ENCODE measurements around the gene CHFR.
A peak's percentile ranks its signal among the peaks of the same experiment; 100 is the strongest.
"Not testable (repeated sequence)": the region's sequence is repeated elsewhere in the genome, so short reads cannot be mapped to it uniquely, and the experiment has no call there.

Gene CHFR

GRCh38 chr12:132908145-132909029, 21.0 kb upstream of the CHFR start:
- peak; percentile 98 for DNase-seq
- H3K9me3 ChIP-seq: peaks cover 4% of the 10 kb centered on the region
- peak overlapping the region; percentile 63 for H3K4me3 ChIP-seq (ENCODE audit: low read depth, low read length)
- H3K27me3 ChIP-seq: no peaks in the 10 kb centered on the region
- H3K4me1 ChIP-seq: no peaks in the 10 kb centered on the region
- H3K36me3 ChIP-seq: no peaks in the 10 kb centered on the region
- TF ChIP-seq, protein P1, sequence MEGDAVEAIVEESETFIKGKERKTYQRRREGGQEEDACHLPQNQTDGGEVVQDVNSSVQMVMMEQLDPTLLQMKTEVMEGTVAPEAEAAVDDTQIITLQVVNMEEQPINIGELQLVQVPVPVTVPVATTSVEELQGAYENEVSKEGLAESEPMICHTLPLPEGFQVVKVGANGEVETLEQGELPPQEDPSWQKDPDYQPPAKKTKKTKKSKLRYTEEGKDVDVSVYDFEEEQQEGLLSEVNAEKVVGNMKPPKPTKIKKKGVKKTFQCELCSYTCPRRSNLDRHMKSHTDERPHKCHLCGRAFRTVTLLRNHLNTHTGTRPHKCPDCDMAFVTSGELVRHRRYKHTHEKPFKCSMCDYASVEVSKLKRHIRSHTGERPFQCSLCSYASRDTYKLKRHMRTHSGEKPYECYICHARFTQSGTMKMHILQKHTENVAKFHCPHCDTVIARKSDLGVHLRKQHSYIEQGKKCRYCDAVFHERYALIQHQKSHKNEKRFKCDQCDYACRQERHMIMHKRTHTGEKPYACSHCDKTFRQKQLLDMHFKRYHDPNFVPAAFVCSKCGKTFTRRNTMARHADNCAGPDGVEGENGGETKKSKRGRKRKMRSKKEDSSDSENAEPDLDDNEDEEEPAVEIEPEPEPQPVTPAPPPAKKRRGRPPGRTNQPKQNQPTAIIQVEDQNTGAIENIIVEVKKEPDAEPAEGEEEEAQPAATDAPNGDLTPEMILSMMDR (IDR thresholded peaks at IDR 0.05; ENCODE audit: low read depth, low read length): no peak

DNA sequence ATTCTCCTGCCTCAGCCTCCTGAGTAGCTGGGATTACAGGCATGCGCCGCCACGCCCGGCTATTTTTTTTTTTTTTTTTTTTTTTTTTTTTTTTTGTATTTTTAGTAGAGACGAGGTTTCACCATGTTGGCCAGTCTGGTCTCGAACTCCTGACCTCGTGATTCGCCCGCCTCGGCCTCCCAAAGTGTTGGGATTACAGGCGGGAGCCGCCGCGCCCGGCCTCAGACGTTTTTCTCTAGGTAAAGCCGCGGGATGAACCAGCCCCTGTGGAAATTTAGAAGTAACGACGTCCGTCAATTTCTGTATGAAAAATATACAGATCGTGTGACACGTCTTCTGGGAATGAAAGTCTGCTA, 20.4 kb upstream of the CHFR start:
- not testable (repeated sequence) for H3K27me3 ChIP-seq, DNase-seq, H3K9me3 ChIP-seq, H3K4me1 ChIP-seq, H3K36me3 ChIP-seq
- peak overlapping the region; percentile 38 for H3K4me3 ChIP-seq (ENCODE audit: low read depth, low read length)

- Histone ChIP-seq H3K27me3 (no peaks in the 10 kb centered on the region), H3K9me3 (peaks cover 4% of the 10 kb centered on the region), H3K4me3 (ENCODE audit: low read depth, low read length) (no peak overlapping the region), H3K36me3 (no peaks in the 10 kb centered on the region), H3K4me1 (no peaks in the 10 kb centered on the region)
- DNase-seq: no peak
- TF ChIP-seq, protein P1 (IDR thresholded peaks at IDR 0.05; ENCODE audit: low read depth, low read length): no peak
Observed at GRCh38 chr12:132907216-132907615, 19.8 kb upstream of the CHFR start.

GRCh38 chr12:132904718-132905328, 17.4 kb upstream of the CHFR start:
- Histone ChIP-seq H3K27me3 (no peaks in the 10 kb centered on the region), H3K36me3 (no peaks in the 10 kb centered on the region), H3K4me3 (ENCODE audit: low read depth, low read length) (no peak overlapping the region), H3K9me3 (peaks cover 4% of the 10 kb centered on the region; the same call in 1 of the 2 replicates), H3K4me1 (no peaks in the 10 kb centered on the region)
- TF ChIP-seq, protein P1 (IDR thresholded peaks at IDR 0.05; ENCODE audit: low read depth, low read length): peak; percentile 65
- peak; percentile 79 for DNase-seq

DNA sequence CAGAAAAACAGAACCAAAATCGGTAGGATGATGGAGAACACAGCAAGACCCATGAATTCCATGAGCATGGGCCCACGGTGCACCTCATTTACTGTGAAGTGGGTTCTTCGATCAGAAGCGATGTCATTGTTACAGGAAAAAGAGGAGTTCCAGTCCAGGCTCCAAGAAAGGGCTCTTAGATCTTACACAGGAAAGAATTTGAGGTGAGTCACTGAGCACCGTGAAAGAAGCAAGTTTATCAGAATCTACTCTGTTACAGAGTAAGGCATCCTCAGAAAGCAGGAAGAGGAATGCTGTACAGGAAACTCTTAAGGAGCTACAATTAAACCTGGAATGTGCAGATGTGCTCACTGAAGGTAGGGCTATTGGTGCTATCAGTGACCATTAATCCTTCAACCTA, 11.6 kb upstream of the CHFR start:
- Histone ChIP-seq H3K4me3 (ENCODE audit: low read depth, low read length) (no peak overlapping the region), H3K27me3 (no peaks in the 10 kb centered on the region), H3K36me3 (no peaks in the 10 kb centered on the region), H3K9me3 (no peaks in the 10 kb centered on the region; the same call in 1 of the 2 replicates), H3K4me1 (no peaks in the 10 kb centered on the region)
- DNase-seq: no peak
- TF ChIP-seq, protein P1 (IDR thresholded peaks at IDR 0.05; ENCODE audit: low read depth, low read length): no peak

GRCh38 chr12:132888852-132889251, 1.4 kb upstream of the CHFR start:
- Histone ChIP-seq H3K27me3 (no peaks in the 10 kb centered on the region), H3K4me1 (no peaks in the 10 kb centered on the region), H3K36me3 (peaks cover 11% of the 10 kb centered on the region), H3K4me3 (ENCODE audit: low read depth, low read length) (no peak overlapping the region), H3K9me3 (no peaks in the 10 kb centered on the region; the same call in 1 of the 2 replicates)
- TF ChIP-seq, protein P1 (IDR thresholded peaks at IDR 0.05; ENCODE audit: low read depth, low read length): no peak
- no peak for DNase-seq

All from BE2C (cell line).